ENCODE data around the gene MAP4K4. TPM values are rescaled to one million over a fixed set of nuclear protein-coding genes. Genes with fewer than 3 reads are reported as not detected.

MAP4K4 gene
- total RNA-seq, 1 donor from 2014 or later: 91.9 TPM

GRCh38 chr2:101837354-101837753 lies 139.8 kb downstream of the MAP4K4 start:
- Mint-ChIP-seq H3K27me3 (ENCODE audit: insufficient read depth, low read depth) (peaks cover 2% of the 10 kb centered on the region), H3K9me3 (no peaks in the 10 kb centered on the region), H3K4me3 (no peak overlapping the region), H3K27ac (no peak overlapping the region), H3K36me3 (peaks cover 57% of the 10 kb centered on the region), H3K4me1 (peaks cover 7% of the 10 kb centered on the region)
- no peak overlapping the region for H3K9ac ChIP-seq
- no peak overlapping the region for H3K4me2 ChIP-seq
- no peaks in the 10 kb centered on the region for H3K27me3 ChIP-seq
- no peak overlapping the region for H3K27ac ChIP-seq
- H3K36me3 ChIP-seq: peaks cover 17% of the 10 kb centered on the region
- TF ChIP-seq EZH2phosphoT487 (IDR thresholded peaks at IDR 0.05) (no peak), CTCF (IDR thresholded peaks at IDR 0.05) (no peak), EZH2 (IDR thresholded peaks at IDR 0.05) (no peak)
- H2AFZ ChIP-seq (replicated peaks): no peak overlapping the region
- no peaks in the 10 kb centered on the region for H3F3A ChIP-seq (ENCODE audit: low read depth)
- DNase-seq (ENCODE audit: low spot score): no peak
- no peaks in the 10 kb centered on the region for H3K9me3 ChIP-seq (ENCODE audit: low read depth)
- no peak overlapping the region for H3K4me3 ChIP-seq
- H3K4me1 ChIP-seq: no peaks in the 10 kb centered on the region
- H4K20me1 ChIP-seq (ENCODE audit: low read depth): no peaks in the 10 kb centered on the region
- H3K79me2 ChIP-seq (ENCODE audit: low read depth): peaks cover 7% of the 10 kb centered on the region

GRCh38 chr2:101841679-101842327 lies 144.3 kb downstream of the MAP4K4 start:
- Histone ChIP-seq H3K4me1 (peaks cover 10% of the 10 kb centered on the region), H3K4me2 (no peak overlapping the region), H3K36me3 (peaks cover 3% of the 10 kb centered on the region), H3K4me3 (no peak overlapping the region), H3K9me3 (ENCODE audit: low read depth) (no peaks in the 10 kb centered on the region), H3K9ac (no peak overlapping the region), H3K79me2 (ENCODE audit: low read depth) (peaks cover 7% of the 10 kb centered on the region), H3K27ac (peak overlapping the region; percentile 60), H2AFZ (replicated peaks) (no peak overlapping the region), H3F3A (ENCODE audit: low read depth) (no peaks in the 10 kb centered on the region), H4K20me1 (ENCODE audit: low read depth) (peaks cover 5% of the 10 kb centered on the region), H3K27me3 (no peaks in the 10 kb centered on the region)
- Mint-ChIP-seq H3K27me3 (ENCODE audit: insufficient read depth, low read depth) (peaks cover 4% of the 10 kb centered on the region), H3K36me3 (peaks cover 49% of the 10 kb centered on the region), H3K9me3 (no peaks in the 10 kb centered on the region), H3K4me3 (no peak overlapping the region), H3K4me1 (peaks cover 22% of the 10 kb centered on the region), H3K27ac (no peak overlapping the region)
- DNase-seq (ENCODE audit: low spot score): no peak
- TF ChIP-seq EZH2phosphoT487 (IDR thresholded peaks at IDR 0.05) (no peak), EZH2 (IDR thresholded peaks at IDR 0.05) (no peak), CTCF (IDR thresholded peaks at IDR 0.05) (no peak)

- peak overlapping the region; percentile 13 for H3K27ac Mint-ChIP-seq
Measured at GRCh38 chr2:101842471-101842870, 145.0 kb downstream of the MAP4K4 start.

GRCh38 chr2:101843048-101843447 lies 145.5 kb downstream of the MAP4K4 start:
- peaks cover 7% of the 10 kb centered on the region for H3K79me2 ChIP-seq (ENCODE audit: low read depth)
- no peak overlapping the region for H2AFZ ChIP-seq (replicated peaks)
- Mint-ChIP-seq H3K36me3 (peaks cover 46% of the 10 kb centered on the region), H3K27me3 (ENCODE audit: insufficient read depth, low read depth) (peaks cover 2% of the 10 kb centered on the region), H3K27ac (no peak overlapping the region), H3K4me3 (no peak overlapping the region), H3K9me3 (no peaks in the 10 kb centered on the region), H3K4me1 (peaks cover 22% of the 10 kb centered on the region)
- H4K20me1 ChIP-seq (ENCODE audit: low read depth): peaks cover 5% of the 10 kb centered on the region
- no peaks in the 10 kb centered on the region for H3F3A ChIP-seq (ENCODE audit: low read depth)
- no peak for TF ChIP-seq EZH2 (IDR thresholded peaks at IDR 0.05)
- TF ChIP-seq EZH2phosphoT487 (IDR thresholded peaks at IDR 0.05): no peak
- TF ChIP-seq CTCF (IDR thresholded peaks at IDR 0.05): no peak
- no peak overlapping the region for H3K9ac ChIP-seq
- H3K27ac ChIP-seq: peak overlapping the region; percentile 40
- no peak for DNase-seq (ENCODE audit: low spot score)
- peak overlapping the region; percentile 4 for H3K4me2 ChIP-seq
- no peak overlapping the region for H3K4me3 ChIP-seq
- H3K4me1 ChIP-seq: peaks cover 10% of the 10 kb centered on the region
- peaks cover 3% of the 10 kb centered on the region for H3K36me3 ChIP-seq
- H3K27me3 ChIP-seq: no peaks in the 10 kb centered on the region
- no peaks in the 10 kb centered on the region for H3K9me3 ChIP-seq (ENCODE audit: low read depth)

More at GRCh38 chr2:101842471-101842870, 145.0 kb downstream of the MAP4K4 start:
- Histone ChIP-seq H3K9ac (no peak overlapping the region), H2AFZ (replicated peaks) (no peak overlapping the region), H3K4me1 (peaks cover 10% of the 10 kb centered on the region), H3K27me3 (no peaks in the 10 kb centered on the region), H3K9me3 (ENCODE audit: low read depth) (no peaks in the 10 kb centered on the region), H4K20me1 (ENCODE audit: low read depth) (peaks cover 5% of the 10 kb centered on the region), H3K4me3 (no peak overlapping the region), H3K27ac (peak overlapping the region; percentile 40), H3F3A (ENCODE audit: low read depth) (no peaks in the 10 kb centered on the region), H3K79me2 (ENCODE audit: low read depth) (peaks cover 7% of the 10 kb centered on the region), H3K36me3 (peaks cover 3% of the 10 kb centered on the region), H3K4me2 (no peak overlapping the region)
- no peak for TF ChIP-seq EZH2 (IDR thresholded peaks at IDR 0.05)
- no peak overlapping the region for H3K4me3 Mint-ChIP-seq
- no peaks in the 10 kb centered on the region for H3K9me3 Mint-ChIP-seq
- no peak for DNase-seq (ENCODE audit: low spot score)
- H3K27me3 Mint-ChIP-seq (ENCODE audit: insufficient read depth, low read depth): peaks cover 2% of the 10 kb centered on the region
- H3K4me1 Mint-ChIP-seq: peaks cover 22% of the 10 kb centered on the region
- H3K36me3 Mint-ChIP-seq: peaks cover 44% of the 10 kb centered on the region

Measured in neural progenitor cell (in vitro differentiated cells).